ENCODE data around the gene CFAP74.

The CFAP74 gene

DNA sequence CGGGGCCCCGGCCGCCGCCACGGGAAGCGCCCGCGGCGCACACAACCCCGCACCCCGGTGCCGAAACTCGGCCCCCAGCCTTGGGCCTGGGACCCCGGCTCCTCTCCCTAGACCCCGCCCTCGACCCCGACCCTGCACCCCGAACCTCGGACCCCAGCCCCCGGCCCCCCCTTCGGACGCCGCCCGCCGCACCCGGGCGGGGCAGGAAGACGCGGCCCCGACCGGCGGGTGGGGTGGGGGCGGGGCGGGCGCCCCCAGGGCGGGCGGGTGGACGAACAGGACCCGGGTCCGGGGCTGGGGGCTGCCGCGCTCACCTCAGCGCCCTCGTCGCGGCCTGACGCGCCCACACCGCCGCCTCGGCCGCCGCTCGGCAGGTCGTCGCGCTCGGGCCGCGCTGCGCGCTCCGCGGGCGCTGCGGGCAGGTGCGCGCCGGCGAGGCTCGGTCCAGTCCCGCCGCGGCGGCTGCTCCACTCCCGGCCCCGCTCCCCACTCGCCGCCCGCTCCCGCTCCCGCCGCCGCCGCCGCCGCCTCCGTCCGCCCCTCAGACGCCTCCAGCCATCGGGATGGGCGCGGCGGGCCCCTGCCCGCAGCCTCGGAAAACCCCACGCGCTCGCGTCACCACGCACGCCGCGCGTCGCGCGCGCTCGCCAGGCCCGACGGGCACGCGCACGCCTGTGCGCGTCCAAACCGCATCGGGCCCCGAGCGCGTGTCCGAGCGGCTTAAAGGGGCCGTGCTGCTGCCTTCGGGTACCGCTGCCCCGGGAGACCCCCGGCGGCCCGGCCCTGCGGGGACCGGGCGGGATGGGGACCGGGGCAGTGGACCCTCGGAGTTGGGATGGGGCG is 112.9 kb downstream of the CFAP74 start, which contains the start of gene GNB1:
Gene GNB1 (minus strand): TSS at position 582 of the 843 bp plus-strand sequence. CDS start 65,634 bp downstream, outside the sequence.
- Histone ChIP-seq H3K79me1 (ENCODE audit: low read depth, low read length) (peaks cover 5% of the 10 kb centered on the region), H3K27ac (replicated peaks; ENCODE audit: low read length) (peak within 1 kb of the TSS; percentile 85), H4K8ac (ENCODE audit: low read depth, low read length) (no peak within 1 kb of the TSS), H2BK15ac (ENCODE audit: low read length) (peak within 1 kb of the TSS; percentile 87), H2BK12ac (ENCODE audit: low read length) (peak within 1 kb of the TSS; percentile 97), H2AFZ (ENCODE audit: low read length) (peak within 1 kb of the TSS; percentile 93), H3K14ac (ENCODE audit: low read length) (peak within 1 kb of the TSS; percentile 82), H3K23ac (ENCODE audit: low read depth, low read length, poor library complexity) (peak within 1 kb of the TSS; percentile 95), H2BK5ac (ENCODE audit: low read length) (peak within 1 kb of the TSS; percentile 95), H2BK120ac (ENCODE audit: low read depth, low read length) (peak within 1 kb of the TSS; percentile 96), H3K4me1 (ENCODE audit: control insufficient read depth in 2 of 2, insufficient read depth in 1 of 2, low read depth in 1 of 2, low read length in 2 of 2) (peaks cover 14 to 27% of the 10 kb centered on the region in 2 donors), H4K91ac (ENCODE audit: low read depth, low read length, poor library complexity) (no peak within 1 kb of the TSS), H3K18ac (ENCODE audit: low read length) (peak within 1 kb of the TSS; percentile 98), H3K4me2 (ENCODE audit: insufficient read depth, low read length, poor library complexity, severe bottlenecking) (peak within 1 kb of the TSS; percentile 69), H3K4ac (ENCODE audit: low read length) (peak within 1 kb of the TSS; percentile 76), H2AK5ac (ENCODE audit: low read depth, low read length) (peak within 1 kb of the TSS; percentile 99), H3K36me3 (replicated peaks in 1 of 2; ENCODE audit: control insufficient read depth in 2 of 2, insufficient read depth in 2 of 2, low read length in 2 of 2) (peaks cover 0 to 19% of the 10 kb centered on the region in 2 donors), H3K9ac (ENCODE audit: low read depth, low read length, poor library complexity) (peak within 1 kb of the TSS; percentile 98), H3K9me3 (replicated peaks in 1 of 2; ENCODE audit: control insufficient read depth in 2 of 2, insufficient read depth in 1 of 2, low read depth in 1 of 2, low read length in 2 of 2) (peaks cover 0 to 25% of the 10 kb centered on the region in 2 donors), H3K27me3 (ENCODE audit: control insufficient read depth in 3 of 3, insufficient read depth in 3 of 3, low read depth in 1 of 3, low read length in 3 of 3) (no peaks in the 10 kb centered on the region), H3K4me3 (ENCODE audit: low read length in 2 of 2) (peak within 1 kb of the TSS; percentile 92 to 98)
- WGBS, 2 donors (ENCODE audit: extremely low coverage in 2 of 2, insufficient read length in 2 of 2, insufficient replicate concordance in 1 of 2): no CpG with 5 or more reads among the region's 137 CpGs
- peak; percentile 86 for DNase-seq (ENCODE audit: low spot score)

DNA sequence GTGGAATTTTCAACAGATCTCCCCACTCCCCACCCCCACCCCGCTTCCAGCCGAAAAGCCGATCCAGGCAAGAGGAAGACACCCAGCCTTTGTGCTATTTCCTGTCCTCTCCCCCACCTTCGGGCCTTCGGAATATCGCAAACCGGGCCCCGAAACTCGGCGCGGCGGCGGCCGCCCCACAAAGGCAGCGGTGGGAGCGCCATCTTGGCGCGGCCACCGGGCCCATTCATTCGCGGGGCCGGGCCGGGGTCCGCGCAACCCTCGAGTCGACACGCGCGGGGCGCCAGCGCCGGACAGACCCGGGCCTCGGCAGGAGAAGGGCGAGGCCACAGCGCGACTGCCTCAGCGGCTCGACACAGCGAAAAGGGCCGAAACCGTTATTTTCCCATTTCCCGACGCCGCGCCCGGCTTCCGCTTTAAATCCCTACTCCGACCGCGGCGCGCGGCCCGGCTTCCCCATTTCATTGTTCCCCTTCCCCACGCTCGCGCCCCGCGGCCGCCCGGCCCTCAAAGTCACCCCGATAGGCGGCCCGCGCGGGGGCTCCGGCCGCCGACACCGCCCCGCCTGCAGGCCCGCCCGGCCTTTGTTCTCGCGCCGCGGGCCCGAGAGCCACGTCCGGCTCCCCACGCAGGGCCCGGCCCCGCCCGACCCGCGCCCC is 113.6 kb downstream of the CFAP74 start:
- DNase-seq (ENCODE audit: low spot score): no peak

GRCh38 chr1:1889090-1889750 is 114.4 kb downstream of the CFAP74 start:
- Histone ChIP-seq H3K18ac (ENCODE audit: low read length) (no peak overlapping the region), H3K27me3 (ENCODE audit: control insufficient read depth in 3 of 3, insufficient read depth in 3 of 3, low read depth in 1 of 3, low read length in 3 of 3) (no peaks in the 10 kb centered on the region), H3K4me3 (ENCODE audit: low read length in 2 of 2) (peak overlapping the region; percentile 66 to 92), H3K4me2 (ENCODE audit: insufficient read depth, low read length, poor library complexity, severe bottlenecking) (peak overlapping the region; percentile 52), H3K9me3 (replicated peaks in 1 of 2; ENCODE audit: control insufficient read depth in 2 of 2, insufficient read depth in 1 of 2, low read depth in 1 of 2, low read length in 2 of 2) (peaks cover 0 to 25% of the 10 kb centered on the region in 2 donors), H3K27ac (replicated peaks; ENCODE audit: low read length) (no peak overlapping the region), H3K23ac (ENCODE audit: low read depth, low read length, poor library complexity) (no peak overlapping the region), H2AFZ (ENCODE audit: low read length) (no peak overlapping the region), H3K36me3 (replicated peaks in 1 of 2; ENCODE audit: control insufficient read depth in 2 of 2, insufficient read depth in 2 of 2, low read length in 2 of 2) (peaks cover 0 to 31% of the 10 kb centered on the region in 2 donors), H2AK5ac (ENCODE audit: low read depth, low read length) (no peak overlapping the region), H2BK5ac (ENCODE audit: low read length) (no peak overlapping the region), H4K8ac (ENCODE audit: low read depth, low read length) (no peak overlapping the region), H4K91ac (ENCODE audit: low read depth, low read length, poor library complexity) (no peak overlapping the region), H2BK15ac (ENCODE audit: low read length) (no peak overlapping the region), H3K4ac (ENCODE audit: low read length) (no peak overlapping the region), H3K4me1 (ENCODE audit: control insufficient read depth in 2 of 2, insufficient read depth in 1 of 2, low read depth in 1 of 2, low read length in 2 of 2) (peaks cover 7 to 16% of the 10 kb centered on the region in 2 donors), H2BK12ac (ENCODE audit: low read length) (no peak overlapping the region), H2BK120ac (ENCODE audit: low read depth, low read length) (no peak overlapping the region), H3K9ac (ENCODE audit: low read depth, low read length, poor library complexity) (no peak overlapping the region), H3K79me1 (ENCODE audit: low read depth, low read length) (peaks cover 3% of the 10 kb centered on the region), H3K14ac (ENCODE audit: low read length) (no peak overlapping the region)
- DNase-seq (ENCODE audit: low spot score): no peak
- WGBS, 2 donors (ENCODE audit: extremely low coverage in 2 of 2, insufficient read length in 2 of 2, insufficient replicate concordance in 1 of 2): no CpG with 5 or more reads among the region's 9 CpGs

More for the DNA sequence above, 113.6 kb downstream of the CFAP74 start:
- Histone ChIP-seq H2BK5ac (ENCODE audit: low read length) (peak overlapping the region; percentile 90), H3K9ac (ENCODE audit: low read depth, low read length, poor library complexity) (peak overlapping the region; percentile 98), H3K79me1 (ENCODE audit: low read depth, low read length) (peaks cover 3% of the 10 kb centered on the region), H2AK5ac (ENCODE audit: low read depth, low read length) (peak overlapping the region; percentile 99), H3K27me3 (ENCODE audit: control insufficient read depth in 3 of 3, insufficient read depth in 3 of 3, low read depth in 1 of 3, low read length in 3 of 3) (no peaks in the 10 kb centered on the region), H2AFZ (ENCODE audit: low read length) (peak overlapping the region; percentile 73), H3K27ac (replicated peaks; ENCODE audit: low read length) (peak overlapping the region; percentile 85), H3K18ac (ENCODE audit: low read length) (peak overlapping the region; percentile 98), H2BK15ac (ENCODE audit: low read length) (no peak overlapping the region), H4K8ac (ENCODE audit: low read depth, low read length) (no peak overlapping the region), H3K9me3 (replicated peaks in 1 of 2; ENCODE audit: control insufficient read depth in 2 of 2, insufficient read depth in 1 of 2, low read depth in 1 of 2, low read length in 2 of 2) (peaks cover 0 to 25% of the 10 kb centered on the region in 2 donors), H3K4me1 (ENCODE audit: control insufficient read depth in 2 of 2, insufficient read depth in 1 of 2, low read depth in 1 of 2, low read length in 2 of 2) (peaks cover 12 to 22% of the 10 kb centered on the region in 2 donors), H3K23ac (ENCODE audit: low read depth, low read length, poor library complexity) (peak overlapping the region; percentile 55), H4K91ac (ENCODE audit: low read depth, low read length, poor library complexity) (no peak overlapping the region), H3K4ac (ENCODE audit: low read length) (peak overlapping the region; percentile 76), H3K36me3 (replicated peaks in 1 of 2; ENCODE audit: control insufficient read depth in 2 of 2, insufficient read depth in 2 of 2, low read length in 2 of 2) (peaks cover 0 to 24% of the 10 kb centered on the region in 2 donors), H3K14ac (ENCODE audit: low read length) (peak overlapping the region; percentile 82), H3K4me2 (ENCODE audit: insufficient read depth, low read length, poor library complexity, severe bottlenecking) (peak overlapping the region; percentile 48), H2BK12ac (ENCODE audit: low read length) (peak overlapping the region; percentile 41), H3K4me3 (ENCODE audit: low read length in 2 of 2) (peak overlapping the region; percentile 92 to 98), H2BK120ac (ENCODE audit: low read depth, low read length) (no peak overlapping the region)
- WGBS, 2 donors (ENCODE audit: extremely low coverage in 2 of 2, insufficient read length in 2 of 2, insufficient replicate concordance in 1 of 2): no CpG with 5 or more reads among the region's 88 CpGs

Data from neuronal stem cell (in vitro differentiated cells).